ENCODE results near the gene RHNO1. TPM values are rescaled to one million over a fixed set of nuclear protein-coding genes. Genes with fewer than 3 reads are reported as not detected.

RHNO1 gene
- total RNA-seq, 6 experiments from 2014 or later = 25.4 to 47.3 (median 39.7) TPM

- no peak overlapping the region for H3K27ac Mint-ChIP-seq
- TF ChIP-seq CTCF (IDR thresholded peaks at IDR 0.05) = no peak
- no peaks in the 10 kb centered on the region for H3K9me3 Mint-ChIP-seq
- peaks cover 21% of the 10 kb centered on the region for H3K36me3 Mint-ChIP-seq (ENCODE audit: low read depth)
- peaks cover 2% of the 10 kb centered on the region; the same call in 1 of the 2 replicates for H3K27me3 Mint-ChIP-seq (ENCODE audit: insufficient read depth)
- H3K4me1 Mint-ChIP-seq (ENCODE audit: low read depth) = peaks cover 10% of the 10 kb centered on the region
- DNase-seq = no peak
- no peak overlapping the region for H3K4me3 Mint-ChIP-seq
These were observed 59.3 kb downstream of the RHNO1 start for GRCh38 chr12:2936301-2936700.

GRCh38 chr12:2937500-2937899, 60.5 kb downstream of the RHNO1 start:
- no peak for TF ChIP-seq CTCF (IDR thresholded peaks at IDR 0.05)
- H3K4me3 Mint-ChIP-seq = no peak overlapping the region
- peaks cover 19% of the 10 kb centered on the region; the same call in 1 of the 2 replicates for H3K36me3 Mint-ChIP-seq (ENCODE audit: low read depth)

More at GRCh38 chr12:2937500-2937899, 60.5 kb downstream of the RHNO1 start:
- Mint-ChIP-seq H3K27me3 (ENCODE audit: insufficient read depth) (peaks cover 2% of the 10 kb centered on the region; the same call in 1 of the 2 replicates), H3K9me3 (no peaks in the 10 kb centered on the region), H3K27ac (no peak overlapping the region), H3K4me1 (ENCODE audit: low read depth) (peaks cover 8% of the 10 kb centered on the region)
- no peak for DNase-seq

Other genes starting within 250 kb of the RHNO1 start
- 100 to 1,000 TPM in 1 of 6 experiments, 10 to 100 TPM in 5; 62.3 to 105 (median 69.1) TPM for gene FKBP4, start 82.3 kb upstream of the RHNO1 start, total RNA-seq (2021; fragmentation: NEBNext Ultra II Directional; extraction: Animal tissue kit (Norgen Biotek cat#: 25700))
- 10 to 100 TPM; 17.0 to 21.1 (median 19.6) TPM for gene ITFG2, start 64.6 kb upstream of the RHNO1 start, total RNA-seq (2021; fragmentation: NEBNext Ultra II Directional; extraction: Animal tissue kit (Norgen Biotek cat#: 25700))
- not detected for gene NRIP2, start 42.2 kb upstream of the RHNO1 start, total RNA-seq (2021; fragmentation: NEBNext Ultra II Directional; extraction: Animal tissue kit (Norgen Biotek cat#: 25700))
- gene TEX52, start 20.2 kb upstream of the RHNO1 start, total RNA-seq (2021; fragmentation: NEBNext Ultra II Directional; extraction: Animal tissue kit (Norgen Biotek cat#: 25700)) = not detected
- gene FOXM1, start within 50 bp of the RHNO1 start, total RNA-seq (2021; fragmentation: NEBNext Ultra II Directional; extraction: Animal tissue kit (Norgen Biotek cat#: 25700)) = 10 to 100 TPM; 41.9 to 96.4 (median 89.6) TPM
- gene TULP3, start 13.7 kb downstream of the RHNO1 start, total RNA-seq (2021; fragmentation: NEBNext Ultra II Directional; extraction: Animal tissue kit (Norgen Biotek cat#: 25700)) = 10 to 100 TPM; 25.8 to 34.0 (median 31.6) TPM
- 10 to 100 TPM; 22.2 to 26.2 (median 24.7) TPM for gene TEAD4, start 82.2 kb downstream of the RHNO1 start, total RNA-seq (2021; fragmentation: NEBNext Ultra II Directional; extraction: Animal tissue kit (Norgen Biotek cat#: 25700))
- 10 to 100 TPM; 18.1 to 35.8 (median 22.7) TPM for gene TSPAN9, start 200.2 kb downstream of the RHNO1 start, total RNA-seq (2021; fragmentation: NEBNext Ultra II Directional; extraction: Animal tissue kit (Norgen Biotek cat#: 25700))

Measured in HFFc6 (cell line).